A673 (cell line): Measurements from ENCODE around the gene HTR2A. TPM values are rescaled to one million over a fixed set of nuclear protein-coding genes. Genes with fewer than 3 reads are reported as not detected.

Source experiments
- BruUV-seq: library from RNA; stranded (reverse); fragments of 400-500 nt; replicated peaks from 2 replicates; lab custom pipeline; 2021; lab: Mats Ljungman, UMichigan
- CTCF ChIA-PET: fragments of 300-600 bp; sonication (Branson Sonifier 250); formaldehyde crosslinking; loops from one replicate; lab custom pipeline; 2022; ENCODE audit warnings: antibody characterized with exemption; lab: Charles Lee
- POLR2A ChIA-PET: fragments of 300-600 bp; sonication (Branson Sonifier 250); formaldehyde crosslinking; loops from one replicate; lab custom pipeline; 2022; ENCODE audit warnings: antibody characterized with exemption; ENCODE audit not compliant: low non-redundant PET; lab: Charles Lee
- DNase-seq: peaks from one replicate; pipeline ENCODE4 v3.0.0-alpha.2; 2015; ENCODE audit warnings: low spot score
- H3K27ac ChIP-seq: fragments of 200-600 bp; sonication (generic); 2 replicates; pipeline ENCODE4 v1.5.1; 2016; ENCODE audit warnings: mixed run types, low read depth, mild to moderate bottlenecking, mixed read lengths, antibody characterized with exemption, low read length; ENCODE audit not compliant: poor library complexity, severe bottlenecking
- H3K27me3 ChIP-seq: fragments of 200-600 bp; sonication (generic); replicated peaks from 2 replicates; pipeline ENCODE4 v1.6.1; 2017; ENCODE audit warnings: mixed run types, low read depth, mild to moderate bottlenecking, mixed read lengths, antibody characterized with exemption, low read length; ENCODE audit not compliant: insufficient read depth, poor library complexity
- H3K36me3 ChIP-seq: fragments of 200-600 bp; sonication (generic); 2 replicates; pipeline ENCODE4 v1.6.1; 2016; ENCODE audit warnings: mixed run types, mild to moderate bottlenecking, mixed read lengths, antibody characterized with exemption, low read length; ENCODE audit not compliant: insufficient read depth, poor library complexity, severe bottlenecking
- H3K4me1 ChIP-seq: fragments of 200-600 bp; sonication (generic); 2 replicates; pipeline ENCODE4 v1.6.1; 2017; ENCODE audit warnings: mixed run types, mild to moderate bottlenecking, mixed read lengths, antibody characterized with exemption, low read length; ENCODE audit not compliant: insufficient read depth, poor library complexity, severe bottlenecking
- H3K4me3 ChIP-seq: fragments of 200-600 bp; sonication (generic); 2 replicates; pipeline ENCODE4 v1.5.1; 2016; ENCODE audit warnings: low read depth, mixed run types, mild to moderate bottlenecking, mixed read lengths, low read length; ENCODE audit not compliant: poor library complexity, severe bottlenecking
- H3K9me3 ChIP-seq: fragments of 200-600 bp; sonication (generic); 2 replicates; pipeline ENCODE4 v1.6.1; 2016; ENCODE audit warnings: mixed run types, low read depth, mild to moderate bottlenecking, mixed read lengths, antibody characterized with exemption, low read length; ENCODE audit not compliant: poor library complexity, severe bottlenecking
- EZH2 ChIP-seq: fragments of 200-600 bp; sonication (generic); IDR thresholded peaks from 2 replicates; pipeline ENCODE4 v1.6.1; 2017; ENCODE audit warnings: borderline replicate concordance, low read depth, mild to moderate bottlenecking, mixed read lengths, antibody characterized with exemption, low read length; ENCODE audit not compliant: poor library complexity, severe bottlenecking
- intact Hi-C: fragments of 100-400 bp; cut with micrococcal nuclease; formaldehyde crosslinking; loops from one replicate; pipeline ENCODE4 v1.10.0; 2022; ENCODE audit not compliant: unreplicated experiment
- total RNA-seq: library from RNA; stranded (reverse); gene quantifications from 2 replicates; pipeline ENCODE4 v1.2.3, GENCODE V29; 2021
- TF ChIP-seq, protein P1 (sequence below): fragments of 300-800, 200-600 bp; sonication (generic); conservative IDR thresholded peaks from 2 replicates; pipeline ENCODE4 v1.5.1; 2017; ENCODE audit warnings: low read depth, mild to moderate bottlenecking, antibody characterized with exemption, low read length, moderate library complexity, mixed read lengths

Gene HTR2A
- total RNA-seq, 1 experiment from 2014 or later, result not detected

- H3K4me3 ChIP-seq, result no peak overlapping the region
- no peak for DNase-seq
- no TSS peak for BruUV-seq
- H3K27me3 ChIP-seq, result peaks cover 17% of the 10 kb centered on the region
- H3K27ac ChIP-seq, result no peak overlapping the region
- TF ChIP-seq, protein P1, sequence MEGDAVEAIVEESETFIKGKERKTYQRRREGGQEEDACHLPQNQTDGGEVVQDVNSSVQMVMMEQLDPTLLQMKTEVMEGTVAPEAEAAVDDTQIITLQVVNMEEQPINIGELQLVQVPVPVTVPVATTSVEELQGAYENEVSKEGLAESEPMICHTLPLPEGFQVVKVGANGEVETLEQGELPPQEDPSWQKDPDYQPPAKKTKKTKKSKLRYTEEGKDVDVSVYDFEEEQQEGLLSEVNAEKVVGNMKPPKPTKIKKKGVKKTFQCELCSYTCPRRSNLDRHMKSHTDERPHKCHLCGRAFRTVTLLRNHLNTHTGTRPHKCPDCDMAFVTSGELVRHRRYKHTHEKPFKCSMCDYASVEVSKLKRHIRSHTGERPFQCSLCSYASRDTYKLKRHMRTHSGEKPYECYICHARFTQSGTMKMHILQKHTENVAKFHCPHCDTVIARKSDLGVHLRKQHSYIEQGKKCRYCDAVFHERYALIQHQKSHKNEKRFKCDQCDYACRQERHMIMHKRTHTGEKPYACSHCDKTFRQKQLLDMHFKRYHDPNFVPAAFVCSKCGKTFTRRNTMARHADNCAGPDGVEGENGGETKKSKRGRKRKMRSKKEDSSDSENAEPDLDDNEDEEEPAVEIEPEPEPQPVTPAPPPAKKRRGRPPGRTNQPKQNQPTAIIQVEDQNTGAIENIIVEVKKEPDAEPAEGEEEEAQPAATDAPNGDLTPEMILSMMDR, result no peak
- TF ChIP-seq EZH2, result no peak
- H3K36me3 ChIP-seq, result no peaks in the 10 kb centered on the region
- H3K4me1 ChIP-seq, result no peaks in the 10 kb centered on the region
- CTCF ChIA-PET, result no interaction called here
- no peaks in the 10 kb centered on the region for H3K9me3 ChIP-seq
- intact Hi-C loops, result no loop called here
- POLR2A ChIA-PET, result no interaction called here
Measured at GRCh38 chr13:46926916-46927590, 30.2 kb upstream of the HTR2A start.

DNA sequence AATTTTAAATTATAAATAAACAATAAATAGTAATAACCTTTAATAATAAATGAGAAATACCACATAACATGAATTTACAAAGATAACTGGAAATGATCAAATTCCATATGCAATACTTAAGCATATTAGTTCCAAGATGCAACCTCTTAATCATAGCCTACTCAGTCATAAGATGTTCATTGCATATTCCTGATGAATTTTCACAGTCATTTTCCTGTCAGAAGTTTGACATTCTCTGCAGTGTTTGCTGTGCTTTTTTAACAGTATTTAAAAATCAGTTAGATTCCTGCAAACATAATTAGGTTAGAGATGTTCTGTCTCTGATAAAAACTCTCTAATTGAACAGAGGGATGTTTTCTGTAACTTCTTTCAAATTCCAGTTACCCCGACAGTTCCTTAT, 28.6 kb upstream of the HTR2A start:
- ChIA-PET CTCF (no interaction called here), POLR2A (no interaction called here)
- DNase-seq, result no peak
- no peaks in the 10 kb centered on the region for H3K36me3 ChIP-seq
- TF ChIP-seq, protein P1, result no peak
- TF ChIP-seq EZH2, result no peak
- no peak overlapping the region for H3K4me3 ChIP-seq
- no TSS peak for BruUV-seq
- H3K9me3 ChIP-seq, result no peaks in the 10 kb centered on the region
- no peak overlapping the region for H3K27ac ChIP-seq
- peaks cover 17% of the 10 kb centered on the region for H3K27me3 ChIP-seq
- no peaks in the 10 kb centered on the region for H3K4me1 ChIP-seq
- intact Hi-C loops, result no loop called here

GRCh38 chr13:46914341-46914740, 17.5 kb upstream of the HTR2A start:
- H3K4me1 ChIP-seq, result no peaks in the 10 kb centered on the region
- H3K9me3 ChIP-seq, result no peaks in the 10 kb centered on the region
- H3K36me3 ChIP-seq, result no peaks in the 10 kb centered on the region
- intact Hi-C loops, result no loop called here
- H3K27ac ChIP-seq, result no peak overlapping the region
- POLR2A ChIA-PET, result interaction anchor here (0.7 kb wide), 1 partner anchor 12 kb away, joined by 3 read pairs; no protein-coding TSS in a partner anchor
- no peak for DNase-seq
- TF ChIP-seq, protein P1, result no peak
- no peak for TF ChIP-seq EZH2
- no TSS peak for BruUV-seq
- CTCF ChIA-PET, result no interaction called here
- peaks cover 38% of the 10 kb centered on the region for H3K27me3 ChIP-seq
- H3K4me3 ChIP-seq, result no peak overlapping the region
